Choroid plexus epithelial cell (primary cell): ENCODE data around the gene KCNIP1.
"Not testable (repeated sequence)": the region's sequence is repeated elsewhere in the genome, so short reads cannot be mapped to it uniquely, and the experiment has no call there.

Experiments
- DNase-seq: peaks from one replicate; pipeline ENCODE4 v3.0.0-alpha.2; 2010; ENCODE audit warnings: low read depth
- H3K4me3 ChIP-seq: 2 replicates; pipeline ENCODE4 v1.5.1; 2011; ENCODE audit warnings: low read depth, mild to moderate bottlenecking, control low read depth, low read length, moderate library complexity
- CTCF ChIP-seq: conservative IDR thresholded peaks from 2 replicates; pipeline ENCODE4 v1.5.1; 2011; ENCODE audit warnings: low read depth, mild to moderate bottlenecking, control low read depth, inconsistent platforms, low read length, moderate library complexity

Gene KCNIP1

GRCh38 chr5:170545811-170546210 lies 42.0 kb downstream of the KCNIP1 start:
- no peak overlapping the region for H3K4me3 ChIP-seq
- TF ChIP-seq CTCF: no peak
- no peak for DNase-seq

GRCh38 chr5:170546282-170546681 lies 42.5 kb downstream of the KCNIP1 start:
- H3K4me3 ChIP-seq: no peak overlapping the region
- DNase-seq: no peak
- no peak for TF ChIP-seq CTCF

GRCh38 chr5:170550382-170550781 lies 46.6 kb downstream of the KCNIP1 start:
- DNase-seq, H3K4me3 ChIP-seq: not testable (repeated sequence)

- H3K4me3 ChIP-seq: no peak overlapping the region
- DNase-seq: no peak
- TF ChIP-seq CTCF: no peak
Measured at GRCh38 chr5:170551076-170551475, 47.3 kb downstream of the KCNIP1 start.

- no peak for TF ChIP-seq CTCF
- no peak for DNase-seq
- H3K4me3 ChIP-seq: no peak overlapping the region
Measured at GRCh38 chr5:170551622-170552021, 47.8 kb downstream of the KCNIP1 start.

GRCh38 chr5:170552621-170553115 lies 48.8 kb downstream of the KCNIP1 start:
- peak; percentile 38 for TF ChIP-seq CTCF
- H3K4me3 ChIP-seq: no peak overlapping the region
- peak; percentile 90 for DNase-seq

GRCh38 chr5:170553218-170553617 lies 49.4 kb downstream of the KCNIP1 start:
- no peak for TF ChIP-seq CTCF
- no peak overlapping the region for H3K4me3 ChIP-seq
- DNase-seq: no peak
